SK-N-SH treated with all-trans-retinoic acid at 6 μM for 48 hours (cell line): ENCODE measurements around the gene ZNF644.

Experiments used
- ATAC-seq: fragments of 200-7000 bp; cut with Tn5 transposase; 3 replicates; pipeline ENCODE4 v1.9.1; 2020; ENCODE audit warnings: mild to moderate bottlenecking, moderate library complexity
- ARNTL ChIP-seq: fragments of 450-650 bp; formaldehyde crosslinking; IDR thresholded peaks from 2 replicates; pipeline ENCODE4 v1.5.0; 2020; ENCODE audit warnings: low read depth, mild to moderate bottlenecking, moderate library complexity, borderline replicate concordance
- BACH2 ChIP-seq: fragments of 250-450 bp; sonication (Bioruptor Pico); IDR thresholded peaks from 2 replicates; pipeline ENCODE4 v1.9.0; 2021; ENCODE audit warnings: mild to moderate bottlenecking, borderline replicate concordance
- CSDC2 ChIP-seq: fragments of 250-450 bp; sonication (Bioruptor Pico); IDR thresholded peaks from 2 replicates; pipeline ENCODE4 v1.5.0; 2020; ENCODE audit warnings: mild to moderate bottlenecking, moderate library complexity
- ISL1 ChIP-seq: fragments of 250-450 bp; sonication (Bioruptor Pico); IDR thresholded peaks from 2 replicates; pipeline ENCODE4 v2.1.2; 2022; ENCODE audit warnings: mild to moderate bottlenecking, moderate library complexity
- OSR1 ChIP-seq: fragments of 250-450 bp; sonication (Bioruptor Pico); IDR thresholded peaks from 2 replicates; pipeline ENCODE4 v1.8.0; 2022; ENCODE audit warnings: moderate library complexity, mild to moderate bottlenecking, inconsistent platforms
- RARB ChIP-seq: fragments of 250-450 bp; sonication (Bioruptor Pico); IDR thresholded peaks from 2 replicates; pipeline ENCODE4 v1.8.0; 2021; ENCODE audit warnings: mild to moderate bottlenecking, moderate library complexity
- SNAI2 ChIP-seq: fragments of 250-450 bp; sonication (Bioruptor Pico); IDR thresholded peaks from 2 replicates; pipeline ENCODE4 v1.5.0; 2020; ENCODE audit warnings: mild to moderate bottlenecking, moderate library complexity
- TCF4 ChIP-seq: fragments of 250-450 bp; sonication (Bioruptor Pico); IDR thresholded peaks from 2 replicates; pipeline ENCODE4 v1.8.0; 2021; ENCODE audit warnings: mild to moderate bottlenecking, moderate library complexity, borderline replicate concordance
- TOX ChIP-seq: fragments of 250-450 bp; sonication (Bioruptor Pico); IDR thresholded peaks from 2 replicates; pipeline ENCODE4 v1.8.0; 2021; ENCODE audit warnings: mild to moderate bottlenecking, moderate library complexity, borderline replicate concordance
- ZC3H10 ChIP-seq: fragments of 250-450 bp; sonication (Bioruptor Pico); IDR thresholded peaks from 2 replicates; pipeline ENCODE4 v1.5.1; 2021; ENCODE audit warnings: mild to moderate bottlenecking, moderate library complexity
- ZFP3 ChIP-seq: fragments of 250-450 bp; sonication (Bioruptor Pico); IDR thresholded peaks from 2 replicates; pipeline ENCODE4 v1.5.0; 2020; ENCODE audit warnings: mild to moderate bottlenecking, moderate library complexity
- ZFP30 ChIP-seq: fragments of 450-650 bp; formaldehyde crosslinking; IDR thresholded peaks from 2 replicates; pipeline ENCODE4 v1.5.0; 2022; ENCODE audit warnings: mild to moderate bottlenecking, moderate library complexity
- ZNF565 ChIP-seq: fragments of 450-650 bp; formaldehyde crosslinking; conservative IDR thresholded peaks from 2 replicates; pipeline ENCODE4 v1.5.0; 2020; ENCODE audit warnings: low read depth, mild to moderate bottlenecking, moderate library complexity
- ZNF70 ChIP-seq: fragments of 450-650 bp; formaldehyde crosslinking; IDR thresholded peaks from 2 replicates; pipeline ENCODE4 v1.5.0; 2020; ENCODE audit warnings: mild to moderate bottlenecking, moderate library complexity
- TF ChIP-seq, protein P1 (sequence below): fragments of 250-450 bp; sonication (Bioruptor Pico); IDR thresholded peaks from 2 replicates; pipeline ENCODE4 v1.5.1; 2021; ENCODE audit warnings: mild to moderate bottlenecking, moderate library complexity
- TF ChIP-seq, protein P2 (sequence below): fragments of 250-450 bp; sonication (Bioruptor Pico); IDR thresholded peaks from 2 replicates; pipeline ENCODE4 v1.5.0; 2020; ENCODE audit warnings: mild to moderate bottlenecking, moderate library complexity
- TF ChIP-seq, protein P3 (sequence below): fragments of 250-450 bp; sonication (Bioruptor Pico); IDR thresholded peaks from 2 replicates; pipeline ENCODE4 v1.8.0; 2021; ENCODE audit warnings: low read depth, mild to moderate bottlenecking, moderate library complexity, borderline replicate concordance
- TF ChIP-seq, protein P4 (sequence below): fragments of 250-450 bp; sonication (Bioruptor Pico); IDR thresholded peaks from 2 replicates; pipeline ENCODE4 v1.5.1; 2020; ENCODE audit warnings: low read depth, mild to moderate bottlenecking, moderate library complexity
- TF ChIP-seq, protein P5 (sequence below): fragments of 250-450 bp; sonication (Bioruptor Pico); IDR thresholded peaks from 2 replicates; pipeline ENCODE4 v1.8.0; 2020; ENCODE audit warnings: mild to moderate bottlenecking, moderate library complexity, borderline replicate concordance

Gene ZNF644

DNA sequence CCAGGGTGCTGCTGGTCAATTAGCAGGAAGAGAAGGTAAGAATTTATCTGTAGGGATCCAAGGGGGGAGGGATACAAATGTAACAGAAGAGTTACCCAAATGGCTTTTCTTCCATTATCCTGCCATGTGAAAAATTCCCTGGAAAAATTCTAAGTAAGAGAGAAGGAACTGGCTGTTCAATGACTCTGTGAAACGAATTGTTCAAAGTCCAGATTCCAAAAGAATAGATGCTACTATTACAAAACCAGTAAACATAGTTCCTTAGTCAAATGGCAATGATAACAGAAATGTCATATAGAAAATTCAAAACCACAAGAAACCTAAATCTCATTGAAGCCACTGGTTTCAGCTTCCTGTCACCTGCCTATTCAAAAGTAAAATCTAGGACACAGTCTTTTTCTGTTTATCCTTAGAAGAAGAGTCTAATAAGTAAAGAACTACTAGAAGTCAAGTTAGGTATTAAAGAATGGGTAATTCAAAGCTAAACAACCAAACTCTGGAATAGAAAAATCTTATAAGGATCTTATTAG lies 102.6 kb downstream of the ZNF644 start (continued):
- TF ChIP-seq, protein P1, sequence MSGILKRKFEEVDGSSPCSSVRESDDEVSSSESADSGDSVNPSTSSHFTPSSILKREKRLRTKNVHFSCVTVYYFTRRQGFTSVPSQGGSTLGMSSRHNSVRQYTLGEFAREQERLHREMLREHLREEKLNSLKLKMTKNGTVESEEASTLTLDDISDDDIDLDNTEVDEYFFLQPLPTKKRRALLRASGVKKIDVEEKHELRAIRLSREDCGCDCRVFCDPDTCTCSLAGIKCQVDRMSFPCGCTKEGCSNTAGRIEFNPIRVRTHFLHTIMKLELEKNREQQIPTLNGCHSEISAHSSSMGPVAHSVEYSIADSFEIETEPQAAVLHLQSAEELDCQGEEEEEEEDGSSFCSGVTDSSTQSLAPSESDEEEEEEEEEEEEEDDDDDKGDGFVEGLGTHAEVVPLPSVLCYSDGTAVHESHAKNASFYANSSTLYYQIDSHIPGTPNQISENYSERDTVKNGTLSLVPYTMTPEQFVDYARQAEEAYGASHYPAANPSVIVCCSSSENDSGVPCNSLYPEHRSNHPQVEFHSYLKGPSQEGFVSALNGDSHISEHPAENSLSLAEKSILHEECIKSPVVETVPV (CRISPR knock-in tag), result no peak
- TF ChIP-seq OSR1 (CRISPR knock-in tag) (no peak), BACH2 (CRISPR knock-in tag) (no peak), ZFP30 (CRISPR knock-in tag) (no peak), ZNF70 (CRISPR knock-in tag) (no peak)

DNA sequence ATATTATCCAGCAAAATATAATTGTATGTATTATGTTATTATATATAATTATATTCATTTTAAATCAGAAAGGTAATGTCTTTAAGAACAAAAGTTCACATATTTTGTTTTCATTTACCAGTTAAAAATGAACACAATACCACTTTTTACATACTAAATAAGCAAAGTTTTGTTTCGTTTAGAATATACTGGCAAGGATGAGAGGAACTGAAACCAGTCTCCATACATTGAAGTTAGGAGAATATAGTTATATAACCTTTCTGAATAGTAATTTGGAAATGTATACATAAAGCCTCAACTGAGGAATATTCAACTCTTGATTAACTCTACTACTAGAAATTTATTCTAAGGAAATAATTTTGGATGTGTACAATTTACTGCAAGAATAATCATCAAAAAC lies 110.5 kb downstream of the ZNF644 start:
- ATAC-seq, result no peak
- TF ChIP-seq ZNF565 (CRISPR knock-in tag), result no peak
- TF ChIP-seq, protein P2, sequence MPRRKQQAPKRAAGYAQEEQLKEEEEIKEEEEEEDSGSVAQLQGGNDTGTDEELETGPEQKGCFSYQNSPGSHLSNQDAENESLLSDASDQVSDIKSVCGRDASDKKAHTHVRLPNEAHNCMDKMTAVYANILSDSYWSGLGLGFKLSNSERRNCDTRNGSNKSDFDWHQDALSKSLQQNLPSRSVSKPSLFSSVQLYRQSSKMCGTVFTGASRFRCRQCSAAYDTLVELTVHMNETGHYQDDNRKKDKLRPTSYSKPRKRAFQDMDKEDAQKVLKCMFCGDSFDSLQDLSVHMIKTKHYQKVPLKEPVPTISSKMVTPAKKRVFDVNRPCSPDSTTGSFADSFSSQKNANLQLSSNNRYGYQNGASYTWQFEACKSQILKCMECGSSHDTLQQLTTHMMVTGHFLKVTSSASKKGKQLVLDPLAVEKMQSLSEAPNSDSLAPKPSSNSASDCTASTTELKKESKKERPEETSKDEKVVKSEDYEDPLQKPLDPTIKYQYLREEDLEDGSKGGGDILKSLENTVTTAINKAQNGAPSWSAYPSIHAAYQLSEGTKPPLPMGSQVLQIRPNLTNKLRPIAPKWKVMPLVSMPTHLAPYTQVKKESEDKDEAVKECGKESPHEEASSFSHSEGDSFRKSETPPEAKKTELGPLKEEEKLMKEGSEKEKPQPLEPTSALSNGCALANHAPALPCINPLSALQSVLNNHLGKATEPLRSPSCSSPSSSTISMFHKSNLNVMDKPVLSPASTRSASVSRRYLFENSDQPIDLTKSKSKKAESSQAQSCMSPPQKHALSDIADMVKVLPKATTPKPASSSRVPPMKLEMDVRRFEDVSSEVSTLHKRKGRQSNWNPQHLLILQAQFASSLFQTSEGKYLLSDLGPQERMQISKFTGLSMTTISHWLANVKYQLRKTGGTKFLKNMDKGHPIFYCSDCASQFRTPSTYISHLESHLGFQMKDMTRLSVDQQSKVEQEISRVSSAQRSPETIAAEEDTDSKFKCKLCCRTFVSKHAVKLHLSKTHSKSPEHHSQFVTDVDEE (CRISPR knock-in tag), result no peak
- TF ChIP-seq, protein P3, sequence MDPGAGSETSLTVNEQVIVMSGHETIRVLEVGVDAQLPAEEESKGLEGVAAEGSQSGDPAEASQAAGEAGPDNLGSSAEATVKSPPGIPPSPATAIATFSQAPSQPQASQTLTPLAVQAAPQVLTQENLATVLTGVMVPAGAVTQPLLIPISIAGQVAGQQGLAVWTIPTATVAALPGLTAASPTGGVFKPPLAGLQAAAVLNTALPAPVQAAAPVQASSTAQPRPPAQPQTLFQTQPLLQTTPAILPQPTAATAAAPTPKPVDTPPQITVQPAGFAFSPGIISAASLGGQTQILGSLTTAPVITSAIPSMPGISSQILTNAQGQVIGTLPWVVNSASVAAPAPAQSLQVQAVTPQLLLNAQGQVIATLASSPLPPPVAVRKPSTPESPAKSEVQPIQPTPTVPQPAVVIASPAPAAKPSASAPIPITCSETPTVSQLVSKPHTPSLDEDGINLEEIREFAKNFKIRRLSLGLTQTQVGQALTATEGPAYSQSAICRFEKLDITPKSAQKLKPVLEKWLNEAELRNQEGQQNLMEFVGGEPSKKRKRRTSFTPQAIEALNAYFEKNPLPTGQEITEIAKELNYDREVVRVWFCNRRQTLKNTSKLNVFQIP, result no peak
- TF ChIP-seq ZFP30 (CRISPR knock-in tag), result no peak
- no peak for TF ChIP-seq ZC3H10 (CRISPR knock-in tag)
- TF ChIP-seq OSR1 (CRISPR knock-in tag), result no peak
- no peak for TF ChIP-seq RARB (CRISPR knock-in tag)
- TF ChIP-seq ZFP3 (CRISPR knock-in tag), result no peak
- TF ChIP-seq, protein P1 (CRISPR knock-in tag), result no peak
- no peak for TF ChIP-seq ARNTL (CRISPR knock-in tag)
- TF ChIP-seq SNAI2 (CRISPR knock-in tag), result no peak
- TF ChIP-seq, protein P4, sequence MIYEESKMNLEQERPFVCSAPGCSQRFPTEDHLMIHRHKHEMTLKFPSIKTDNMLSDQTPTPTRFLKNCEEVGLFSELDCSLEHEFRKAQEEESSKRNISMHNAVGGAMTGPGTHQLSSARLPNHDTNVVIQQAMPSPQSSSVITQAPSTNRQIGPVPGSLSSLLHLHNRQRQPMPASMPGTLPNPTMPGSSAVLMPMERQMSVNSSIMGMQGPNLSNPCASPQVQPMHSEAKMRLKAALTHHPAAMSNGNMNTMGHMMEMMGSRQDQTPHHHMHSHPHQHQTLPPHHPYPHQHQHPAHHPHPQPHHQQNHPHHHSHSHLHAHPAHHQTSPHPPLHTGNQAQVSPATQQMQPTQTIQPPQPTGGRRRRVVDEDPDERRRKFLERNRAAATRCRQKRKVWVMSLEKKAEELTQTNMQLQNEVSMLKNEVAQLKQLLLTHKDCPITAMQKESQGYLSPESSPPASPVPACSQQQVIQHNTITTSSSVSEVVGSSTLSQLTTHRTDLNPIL (CRISPR knock-in tag), result no peak
- TF ChIP-seq TCF4 (CRISPR knock-in tag), result no peak
- no peak for TF ChIP-seq TOX (CRISPR knock-in tag)
- no peak for TF ChIP-seq CSDC2 (CRISPR knock-in tag)
- TF ChIP-seq BACH2 (CRISPR knock-in tag), result no peak
- TF ChIP-seq, protein P5, sequence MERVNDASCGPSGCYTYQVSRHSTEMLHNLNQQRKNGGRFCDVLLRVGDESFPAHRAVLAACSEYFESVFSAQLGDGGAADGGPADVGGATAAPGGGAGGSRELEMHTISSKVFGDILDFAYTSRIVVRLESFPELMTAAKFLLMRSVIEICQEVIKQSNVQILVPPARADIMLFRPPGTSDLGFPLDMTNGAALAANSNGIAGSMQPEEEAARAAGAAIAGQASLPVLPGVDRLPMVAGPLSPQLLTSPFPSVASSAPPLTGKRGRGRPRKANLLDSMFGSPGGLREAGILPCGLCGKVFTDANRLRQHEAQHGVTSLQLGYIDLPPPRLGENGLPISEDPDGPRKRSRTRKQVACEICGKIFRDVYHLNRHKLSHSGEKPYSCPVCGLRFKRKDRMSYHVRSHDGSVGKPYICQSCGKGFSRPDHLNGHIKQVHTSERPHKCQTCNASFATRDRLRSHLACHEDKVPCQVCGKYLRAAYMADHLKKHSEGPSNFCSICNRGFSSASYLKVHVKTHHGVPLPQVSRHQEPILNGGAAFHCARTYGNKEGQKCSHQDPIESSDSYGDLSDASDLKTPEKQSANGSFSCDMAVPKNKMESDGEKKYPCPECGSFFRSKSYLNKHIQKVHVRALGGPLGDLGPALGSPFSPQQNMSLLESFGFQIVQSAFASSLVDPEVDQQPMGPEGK (CRISPR knock-in tag), result no peak

DNA sequence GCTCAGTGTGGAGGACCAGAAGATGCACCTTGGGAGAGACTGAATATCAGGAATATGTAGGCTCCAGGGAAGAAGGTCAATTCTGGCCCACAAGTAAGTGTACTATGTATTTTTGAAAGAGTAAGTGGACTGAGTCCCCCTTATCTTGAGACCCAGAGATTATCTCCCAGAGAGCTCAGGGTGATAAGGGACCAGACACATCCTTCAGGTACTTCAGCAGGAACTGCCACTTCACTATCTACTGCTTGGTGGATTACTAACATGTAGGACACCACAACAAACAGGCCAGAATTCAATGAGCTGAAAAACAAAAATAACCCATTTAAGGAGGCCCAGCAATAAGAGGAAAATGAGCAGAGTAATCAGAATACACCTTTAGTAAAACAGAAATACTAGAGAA lies 119.2 kb downstream of the ZNF644 start:
- ATAC-seq, result no peak
- TF ChIP-seq ZC3H10 (CRISPR knock-in tag), result no peak
- TF ChIP-seq BACH2 (CRISPR knock-in tag), result no peak
- no peak for TF ChIP-seq ZNF70 (CRISPR knock-in tag)
- no peak for TF ChIP-seq ISL1 (CRISPR knock-in tag)
- TF ChIP-seq TOX (CRISPR knock-in tag), result no peak
